HG03108 (cell line): ENCODE data around the gene CEP112.
"Not testable (repeated sequence)": the region's sequence is repeated elsewhere in the genome, so short reads cannot be mapped to it uniquely, and the experiment has no call there.

ENCODE experiments used
- ATAC-seq: cut with Tn5 transposase; IDR thresholded peaks from one replicate; pipeline ENCODE4 v1.9.1; 2021; ENCODE audit warnings: moderate library complexity; ENCODE audit not compliant: unreplicated experiment

Gene CEP112

GRCh38 chr17:65850486-65850885 lies 341.4 kb downstream of the CEP112 start:
- no peak for ATAC-seq

DNA sequence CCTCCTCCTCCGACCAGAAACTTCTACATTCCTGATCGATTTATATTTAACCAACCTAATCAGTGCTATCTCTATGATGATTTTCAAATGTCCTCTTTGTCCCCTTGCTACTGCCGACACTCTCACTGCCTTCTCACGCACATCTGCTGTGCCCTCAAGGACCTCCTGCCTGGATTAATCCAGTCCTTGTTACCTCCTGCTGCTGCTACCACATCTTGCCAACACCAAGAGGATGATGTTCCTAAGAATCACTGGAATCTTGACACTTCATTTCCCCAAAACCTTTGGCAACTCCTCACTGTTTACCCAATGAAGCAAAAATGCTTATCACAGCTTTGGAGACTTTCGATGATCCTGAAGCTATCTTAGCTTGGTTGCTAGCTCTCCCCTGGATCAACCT lies 343.2 kb downstream of the CEP112 start:
- no peak for ATAC-seq

DNA sequence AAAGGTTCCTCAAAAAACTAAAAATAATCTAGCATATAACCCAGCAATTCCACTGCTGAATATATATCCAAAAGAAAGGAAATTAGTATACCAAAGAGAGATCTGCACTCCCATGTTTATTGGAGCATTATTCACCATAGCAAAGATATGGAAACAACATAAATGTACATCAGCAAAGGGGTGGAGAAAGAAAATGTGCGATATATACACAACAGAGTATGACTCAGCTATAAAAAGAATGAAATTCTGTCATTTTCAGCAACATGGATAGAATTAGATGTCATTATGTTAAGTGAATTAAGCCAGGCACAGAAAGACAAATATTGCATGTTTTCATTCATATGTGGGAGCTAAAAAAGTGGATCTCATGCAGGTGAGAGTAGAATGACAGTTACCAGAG lies 350.8 kb downstream of the CEP112 start:
- ATAC-seq = no peak

GRCh38 chr17:65837232-65837631 lies 354.7 kb downstream of the CEP112 start:
- ATAC-seq = not testable (repeated sequence)

DNA sequence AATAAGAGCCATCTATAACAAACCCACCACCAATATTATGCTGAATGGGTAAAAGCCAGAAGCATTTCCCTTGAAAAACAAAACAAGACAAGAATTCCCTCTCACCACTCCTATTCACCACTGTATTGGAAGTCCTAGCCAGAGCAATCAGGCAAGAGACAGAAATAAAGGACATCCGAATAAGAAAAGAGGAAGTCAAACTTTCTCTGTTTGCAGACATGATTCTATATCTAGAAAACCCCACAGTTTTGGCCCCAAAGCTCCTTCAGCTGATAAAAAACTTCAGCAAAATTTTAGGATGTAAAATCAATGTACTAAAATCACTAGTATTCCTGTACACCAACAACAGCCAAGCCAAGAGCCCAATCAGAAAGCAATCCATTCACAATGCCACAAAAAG lies 358.7 kb downstream of the CEP112 start:
- no peak for ATAC-seq

DNA sequence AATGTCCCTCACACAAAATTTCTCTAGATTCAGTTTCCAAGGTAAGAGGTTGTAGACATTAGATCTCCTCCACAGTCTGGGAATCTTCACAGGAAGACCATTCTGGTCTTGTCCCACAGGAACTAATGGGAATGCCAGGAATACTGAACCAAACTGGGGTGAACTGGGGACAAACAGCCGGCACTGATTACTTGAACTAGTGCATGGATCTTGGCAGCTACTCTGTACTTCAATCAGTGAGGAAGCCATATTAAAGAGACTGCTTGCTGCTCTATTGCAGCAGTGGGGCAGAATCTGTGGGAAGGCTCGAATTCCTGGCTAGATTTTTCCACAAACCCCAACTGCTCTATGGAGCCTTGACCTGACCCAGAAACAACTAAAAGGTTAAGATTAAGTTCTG lies 361.6 kb downstream of the CEP112 start:
- no peak for ATAC-seq

GRCh38 chr17:65826577-65826976 lies 365.4 kb downstream of the CEP112 start:
- ATAC-seq = not testable (repeated sequence)

- no peak for ATAC-seq
Observed at GRCh38 chr17:65824901-65825300, 367.0 kb downstream of the CEP112 start.

GRCh38 chr17:65823713-65824112 lies 368.2 kb downstream of the CEP112 start:
- ATAC-seq = no peak

DNA sequence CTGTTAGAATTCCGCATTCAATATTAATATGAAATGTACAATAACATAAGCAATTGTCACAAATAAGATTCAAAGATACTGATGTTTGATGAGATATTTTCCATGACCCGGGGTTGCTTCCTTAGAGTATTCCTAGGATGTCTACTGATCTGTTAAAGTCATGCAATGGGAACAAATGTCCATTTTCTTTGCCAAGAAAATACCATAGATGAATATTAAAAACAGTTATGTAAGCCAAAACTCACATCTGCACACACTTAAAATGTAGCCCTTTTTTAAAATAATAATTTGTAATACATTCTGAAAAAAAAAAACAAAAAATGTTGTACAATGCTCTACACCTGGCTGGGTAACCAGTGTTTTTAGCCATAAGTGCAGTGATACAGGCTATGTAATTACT lies 371.1 kb downstream of the CEP112 start:
- no peak for ATAC-seq

DNA sequence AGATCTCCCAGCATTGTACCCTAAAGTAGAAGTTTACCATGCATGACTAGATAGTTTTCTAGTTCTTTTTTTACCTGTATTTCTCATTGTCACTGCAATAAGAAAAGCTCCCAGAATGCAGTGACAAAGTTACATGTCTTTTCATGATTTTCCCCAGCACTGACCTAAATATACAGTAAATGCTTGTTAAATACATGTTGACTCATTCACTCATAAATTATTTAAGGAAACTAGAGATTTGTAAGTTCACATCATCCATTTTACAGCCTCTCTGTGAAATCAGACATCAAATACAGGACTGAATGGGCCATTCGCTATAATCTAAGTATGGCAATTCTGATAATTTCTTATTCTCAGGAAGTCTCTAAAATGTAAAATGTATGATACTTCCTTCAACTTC lies 371.6 kb downstream of the CEP112 start:
- no peak for ATAC-seq

DNA sequence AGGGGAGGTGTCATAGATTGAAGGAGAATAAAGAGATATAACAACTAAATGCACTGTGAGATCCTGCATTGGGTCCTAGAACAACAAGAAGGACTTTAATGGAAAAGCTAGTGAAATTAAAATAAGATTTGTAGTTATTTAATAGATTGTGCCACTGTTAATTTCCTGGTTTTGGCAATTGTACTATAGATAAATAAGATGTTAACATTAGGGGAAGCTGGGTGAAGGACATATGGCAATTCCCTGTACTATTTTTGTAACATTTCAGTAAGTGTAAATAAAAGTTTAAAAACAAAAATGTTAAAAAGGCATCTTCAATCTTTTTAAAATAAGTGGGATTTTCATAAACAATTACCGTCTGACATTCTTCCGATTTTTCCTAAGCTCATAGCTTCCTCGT lies 372.1 kb downstream of the CEP112 start:
- no peak for ATAC-seq

- ATAC-seq = no peak
Observed at GRCh38 chr17:65817951-65818350, 374.0 kb downstream of the CEP112 start.

DNA sequence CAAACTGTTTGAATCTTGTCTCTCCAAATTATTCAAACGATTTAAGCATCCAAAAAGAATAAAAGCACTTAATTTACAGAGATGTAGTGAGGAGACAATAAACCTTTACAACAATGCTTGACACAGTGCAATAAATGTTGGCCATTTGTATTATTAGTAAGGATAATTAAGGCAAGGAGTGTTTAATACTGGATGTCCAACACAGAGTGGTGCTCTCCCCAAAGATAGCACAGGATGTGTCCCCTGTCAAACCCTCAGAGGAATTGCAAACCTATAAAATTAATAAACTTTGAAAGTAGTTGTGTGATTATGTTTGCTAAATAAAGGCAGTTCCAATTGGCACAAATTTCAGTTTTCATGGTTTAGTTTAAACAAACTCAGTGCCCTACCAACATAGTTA lies 377.5 kb downstream of the CEP112 start:
- no peak for ATAC-seq

GRCh38 chr17:65813306-65813705 lies 378.6 kb downstream of the CEP112 start:
- ATAC-seq = no peak

GRCh38 chr17:65811043-65811442 lies 380.9 kb downstream of the CEP112 start:
- no peak for ATAC-seq

GRCh38 chr17:65809366-65809765 lies 382.6 kb downstream of the CEP112 start:
- no peak for ATAC-seq

DNA sequence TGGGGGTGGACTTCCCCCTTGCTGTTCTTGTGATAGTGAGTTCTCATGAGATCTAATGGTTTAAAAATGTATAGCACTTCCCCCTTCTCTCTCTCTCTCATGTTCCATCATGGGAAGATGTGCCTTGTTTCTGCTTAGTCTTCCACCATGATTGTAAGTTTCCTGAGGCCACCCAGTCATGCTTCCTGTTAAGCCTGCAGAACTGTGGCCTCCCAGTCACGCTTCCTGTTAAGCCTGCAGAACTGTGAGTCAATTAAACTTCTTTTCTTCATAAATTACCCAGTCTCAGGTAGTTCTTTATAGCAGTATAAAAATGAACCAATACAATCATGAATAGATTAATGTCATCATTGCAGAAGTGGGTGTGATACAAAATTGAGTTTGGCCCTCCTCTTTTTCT lies 383.4 kb downstream of the CEP112 start:
- not testable (repeated sequence) for ATAC-seq

GRCh38 chr17:65807361-65807760 lies 384.6 kb downstream of the CEP112 start:
- ATAC-seq = no peak

DNA sequence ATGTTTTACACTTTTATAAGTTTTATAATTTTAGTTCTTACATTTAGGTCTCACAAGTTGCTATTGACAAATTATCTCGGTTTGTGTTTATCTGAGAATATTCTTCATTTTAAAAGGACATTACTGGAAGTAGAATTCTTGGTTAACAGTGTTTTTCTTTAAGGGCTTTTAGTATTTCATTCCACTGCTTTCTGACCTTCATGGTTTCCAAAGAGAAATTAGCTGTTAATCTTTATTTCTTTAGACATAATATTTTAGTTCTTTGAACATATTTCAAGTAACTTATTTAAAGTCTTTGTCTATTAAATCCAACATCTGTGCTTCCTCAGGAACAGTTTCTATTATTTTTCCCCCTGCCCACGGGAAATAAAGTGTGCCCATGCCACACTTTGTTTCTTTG lies 390.4 kb downstream of the CEP112 start:
- no peak for ATAC-seq

- no peak for ATAC-seq
Observed at GRCh38 chr17:65800655-65801054, 391.3 kb downstream of the CEP112 start.

DNA sequence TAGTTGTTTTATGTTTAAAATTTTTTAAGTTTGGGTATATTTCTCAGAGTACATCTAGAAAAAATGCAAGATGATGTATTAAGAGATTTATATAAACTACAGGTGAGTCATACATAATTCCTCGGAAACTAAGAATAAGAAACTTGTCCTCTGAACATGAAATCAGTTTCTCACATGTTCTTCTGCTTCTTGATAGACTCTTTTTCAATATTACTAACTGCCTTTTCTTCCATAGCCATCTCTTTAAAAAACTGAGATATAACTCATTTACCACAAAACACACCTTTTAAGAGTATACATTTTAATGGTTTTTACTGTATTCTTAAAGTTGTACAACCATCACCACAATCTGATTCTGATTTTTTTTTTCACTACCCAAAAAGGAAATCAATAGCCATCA lies 392.1 kb downstream of the CEP112 start:
- no peak for ATAC-seq

GRCh38 chr17:65799454-65799853 lies 392.5 kb downstream of the CEP112 start:
- ATAC-seq = no peak

- no peak for ATAC-seq
Observed at GRCh38 chr17:65797809-65798208, 394.1 kb downstream of the CEP112 start.
